ENCODE measurements around the gene RING1. TPM values are rescaled to one million over a fixed set of nuclear protein-coding genes. Genes with fewer than 3 reads are reported as not detected.

The RING1 gene
- total and polyA plus RNA-seq, 2 experiments from 2014 or later, result 25.6 to 32.5 TPM

GRCh38 chr6:33164665-33165373 lies 43.5 kb upstream of the RING1 start:
- H3K27ac ChIP-seq, result no peak overlapping the region
- no peak overlapping the region for H2AFZ ChIP-seq
- H3K27me3 ChIP-seq, result no peaks in the 10 kb centered on the region
- no peak overlapping the region for H3K4me2 ChIP-seq
- WGBS (ENCODE audit: low lambda C conversion rate, missing lambda C conversion rate), result 78% methylated on average over 6 of the region's 14 CpGs
- TF ChIP-seq EZH2 (IDR thresholded peaks at IDR 0.05; ENCODE audit: borderline replicate concordance), result no peak
- TF ChIP-seq EZH2phosphoT487 (IDR thresholded peaks at IDR 0.05; ENCODE audit: low read depth, severe bottlenecking, unreplicated experiment), result no peak
- TF ChIP-seq, protein P1, sequence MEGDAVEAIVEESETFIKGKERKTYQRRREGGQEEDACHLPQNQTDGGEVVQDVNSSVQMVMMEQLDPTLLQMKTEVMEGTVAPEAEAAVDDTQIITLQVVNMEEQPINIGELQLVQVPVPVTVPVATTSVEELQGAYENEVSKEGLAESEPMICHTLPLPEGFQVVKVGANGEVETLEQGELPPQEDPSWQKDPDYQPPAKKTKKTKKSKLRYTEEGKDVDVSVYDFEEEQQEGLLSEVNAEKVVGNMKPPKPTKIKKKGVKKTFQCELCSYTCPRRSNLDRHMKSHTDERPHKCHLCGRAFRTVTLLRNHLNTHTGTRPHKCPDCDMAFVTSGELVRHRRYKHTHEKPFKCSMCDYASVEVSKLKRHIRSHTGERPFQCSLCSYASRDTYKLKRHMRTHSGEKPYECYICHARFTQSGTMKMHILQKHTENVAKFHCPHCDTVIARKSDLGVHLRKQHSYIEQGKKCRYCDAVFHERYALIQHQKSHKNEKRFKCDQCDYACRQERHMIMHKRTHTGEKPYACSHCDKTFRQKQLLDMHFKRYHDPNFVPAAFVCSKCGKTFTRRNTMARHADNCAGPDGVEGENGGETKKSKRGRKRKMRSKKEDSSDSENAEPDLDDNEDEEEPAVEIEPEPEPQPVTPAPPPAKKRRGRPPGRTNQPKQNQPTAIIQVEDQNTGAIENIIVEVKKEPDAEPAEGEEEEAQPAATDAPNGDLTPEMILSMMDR (IDR thresholded peaks at IDR 0.05; ENCODE audit: poor library complexity), result no peak
- H3K4me1 ChIP-seq (ENCODE audit: insufficient read depth), result peaks cover 7% of the 10 kb centered on the region
- H3K36me3 ChIP-seq (replicated peaks; ENCODE audit: insufficient read depth, low read depth), result no peaks in the 10 kb centered on the region
- no peaks in the 10 kb centered on the region for H3K9me2 ChIP-seq (replicated peaks; ENCODE audit: insufficient read depth)
- no peaks in the 10 kb centered on the region for H3K79me2 ChIP-seq
- H4K20me1 ChIP-seq (ENCODE audit: insufficient read depth, poor library complexity, severe bottlenecking), result no peaks in the 10 kb centered on the region
- no peaks in the 10 kb centered on the region for H3K9me3 ChIP-seq (ENCODE audit: low read depth)
- H3K4me3 ChIP-seq, result no peak overlapping the region
- DNase-seq (ENCODE audit: low spot score), result no peak

GRCh38 chr6:33165581-33166258 lies 42.6 kb upstream of the RING1 start:
- Histone ChIP-seq H4K20me1 (ENCODE audit: insufficient read depth, poor library complexity, severe bottlenecking) (no peaks in the 10 kb centered on the region), H3K4me2 (no peak overlapping the region), H3K4me3 (no peak overlapping the region), H2AFZ (no peak overlapping the region), H3K79me2 (no peaks in the 10 kb centered on the region), H3K9me2 (replicated peaks; ENCODE audit: insufficient read depth) (no peaks in the 10 kb centered on the region), H3K36me3 (replicated peaks; ENCODE audit: insufficient read depth, low read depth) (no peaks in the 10 kb centered on the region), H3K4me1 (ENCODE audit: insufficient read depth) (peaks cover 7% of the 10 kb centered on the region), H3K27ac (no peak overlapping the region), H3K9me3 (ENCODE audit: low read depth) (no peaks in the 10 kb centered on the region), H3K27me3 (no peaks in the 10 kb centered on the region)
- no peak for DNase-seq (ENCODE audit: low spot score)
- 93% methylated on average over 17 of the region's 17 CpGs for WGBS (ENCODE audit: low lambda C conversion rate, missing lambda C conversion rate)
- TF ChIP-seq, protein P1 (IDR thresholded peaks at IDR 0.05; ENCODE audit: poor library complexity), result no peak
- TF ChIP-seq EZH2 (IDR thresholded peaks at IDR 0.05; ENCODE audit: borderline replicate concordance) (no peak), EZH2phosphoT487 (IDR thresholded peaks at IDR 0.05; ENCODE audit: low read depth, severe bottlenecking, unreplicated experiment) (no peak)

DNA sequence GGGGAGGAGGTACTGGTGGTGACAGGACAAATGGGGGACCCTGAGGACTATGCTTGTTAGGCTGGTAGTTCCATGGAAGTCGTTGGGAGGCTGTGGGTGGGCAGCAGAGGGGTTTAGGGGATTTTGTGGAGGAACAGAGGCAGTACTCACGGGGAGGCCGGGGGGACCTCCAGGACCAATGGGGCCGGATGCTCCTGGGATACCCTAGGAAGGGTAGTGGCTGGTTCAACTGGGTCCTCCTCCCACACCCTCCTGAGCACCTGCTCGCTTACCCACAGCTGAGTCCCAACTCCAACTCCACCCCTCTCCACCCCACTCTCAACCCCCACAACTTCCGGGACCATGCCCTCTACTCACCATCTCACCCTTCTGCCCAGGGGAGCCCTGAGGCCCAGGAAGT lies 41.9 kb upstream of the RING1 start:
- Histone ChIP-seq H3K9me2 (replicated peaks; ENCODE audit: insufficient read depth) (no peaks in the 10 kb centered on the region), H3K4me1 (ENCODE audit: insufficient read depth) (peaks cover 7% of the 10 kb centered on the region)
- WGBS (ENCODE audit: low lambda C conversion rate, missing lambda C conversion rate), result 93% methylated on average over 6 of the region's 6 CpGs

More for the DNA sequence above, 41.9 kb upstream of the RING1 start:
- no peak overlapping the region for H3K4me2 ChIP-seq
- H4K20me1 ChIP-seq (ENCODE audit: insufficient read depth, poor library complexity, severe bottlenecking), result no peaks in the 10 kb centered on the region
- no peaks in the 10 kb centered on the region for H3K9me3 ChIP-seq (ENCODE audit: low read depth)
- no peaks in the 10 kb centered on the region for H3K27me3 ChIP-seq
- H3K36me3 ChIP-seq (replicated peaks; ENCODE audit: insufficient read depth, low read depth), result no peaks in the 10 kb centered on the region
- no peaks in the 10 kb centered on the region for H3K79me2 ChIP-seq
- DNase-seq (ENCODE audit: low spot score), result no peak
- no peak overlapping the region for H3K4me3 ChIP-seq
- TF ChIP-seq EZH2phosphoT487 (IDR thresholded peaks at IDR 0.05; ENCODE audit: low read depth, severe bottlenecking, unreplicated experiment) (no peak), EZH2 (IDR thresholded peaks at IDR 0.05; ENCODE audit: borderline replicate concordance) (no peak)
- TF ChIP-seq, protein P1 (IDR thresholded peaks at IDR 0.05; ENCODE audit: poor library complexity), result no peak
- no peak overlapping the region for H2AFZ ChIP-seq
- no peak overlapping the region for H3K27ac ChIP-seq
